ENCODE measurements around the gene CAMTA1. TPM values are rescaled to one million over a fixed set of nuclear protein-coding genes. Genes with fewer than 3 reads are reported as not detected.

The CAMTA1 gene
- total RNA-seq, 1 donor from 2014 or later = 62.9 TPM

GRCh38 chr1:7373876-7374562 lies 588.8 kb downstream of the CAMTA1 start:
- Histone ChIP-seq H3K4me1 (peaks cover 3% of the 10 kb centered on the region), H3K36me3 (no peaks in the 10 kb centered on the region), H3K27ac (no peak overlapping the region), H3K27me3 (no peaks in the 10 kb centered on the region), H3K4me3 (no peak overlapping the region), H3K9me3 (no peaks in the 10 kb centered on the region)
- no peak for DNase-seq (ENCODE audit: extremely low spot score in 2 of 2)
- no peak for TF ChIP-seq POLR2AphosphoS5 (IDR thresholded peaks at IDR 0.05; ENCODE audit: insufficient read depth in 1 of 2, low read depth in 1 of 2)
- no peak for TF ChIP-seq POLR2A (IDR thresholded peaks at IDR 0.05)
- TF ChIP-seq, protein P1, sequence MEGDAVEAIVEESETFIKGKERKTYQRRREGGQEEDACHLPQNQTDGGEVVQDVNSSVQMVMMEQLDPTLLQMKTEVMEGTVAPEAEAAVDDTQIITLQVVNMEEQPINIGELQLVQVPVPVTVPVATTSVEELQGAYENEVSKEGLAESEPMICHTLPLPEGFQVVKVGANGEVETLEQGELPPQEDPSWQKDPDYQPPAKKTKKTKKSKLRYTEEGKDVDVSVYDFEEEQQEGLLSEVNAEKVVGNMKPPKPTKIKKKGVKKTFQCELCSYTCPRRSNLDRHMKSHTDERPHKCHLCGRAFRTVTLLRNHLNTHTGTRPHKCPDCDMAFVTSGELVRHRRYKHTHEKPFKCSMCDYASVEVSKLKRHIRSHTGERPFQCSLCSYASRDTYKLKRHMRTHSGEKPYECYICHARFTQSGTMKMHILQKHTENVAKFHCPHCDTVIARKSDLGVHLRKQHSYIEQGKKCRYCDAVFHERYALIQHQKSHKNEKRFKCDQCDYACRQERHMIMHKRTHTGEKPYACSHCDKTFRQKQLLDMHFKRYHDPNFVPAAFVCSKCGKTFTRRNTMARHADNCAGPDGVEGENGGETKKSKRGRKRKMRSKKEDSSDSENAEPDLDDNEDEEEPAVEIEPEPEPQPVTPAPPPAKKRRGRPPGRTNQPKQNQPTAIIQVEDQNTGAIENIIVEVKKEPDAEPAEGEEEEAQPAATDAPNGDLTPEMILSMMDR (IDR thresholded peaks at IDR 0.05) = no peak
- intact Hi-C loops (cut with DNase I) = no loop called here

DNA sequence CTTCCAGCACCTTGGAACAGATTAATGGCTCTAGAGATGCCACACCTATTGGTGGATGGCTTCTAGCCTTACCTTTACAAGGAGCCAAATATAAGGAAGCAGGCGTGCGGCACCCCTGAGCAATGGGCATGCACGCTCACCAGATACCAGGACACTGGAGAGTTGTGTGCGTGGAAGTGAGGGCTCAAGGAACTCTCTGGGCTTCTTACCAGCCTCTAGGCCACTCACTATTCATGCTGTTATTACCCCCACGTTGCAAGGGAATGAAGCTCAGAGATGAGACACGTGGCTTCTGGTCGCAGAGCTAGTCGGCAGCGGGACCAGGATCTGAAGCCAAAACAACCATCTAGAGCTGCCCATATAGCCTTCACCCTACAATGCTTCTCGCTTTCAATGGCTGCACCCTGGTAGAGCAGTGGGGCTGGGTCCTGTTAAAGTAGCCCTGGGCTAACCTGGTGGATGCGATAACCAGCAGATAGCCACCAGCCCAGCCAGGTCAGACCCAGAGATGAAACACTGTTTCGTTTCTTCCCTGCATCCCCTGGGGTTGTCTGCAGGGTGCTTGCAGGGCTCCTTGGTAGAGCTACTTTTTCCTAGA lies 589.4 kb downstream of the CAMTA1 start:
- no peaks in the 10 kb centered on the region for H3K27me3 ChIP-seq
- no peak overlapping the region for H3K4me3 ChIP-seq
- H3K4me1 ChIP-seq = peaks cover 9% of the 10 kb centered on the region
- intact Hi-C loops (cut with DNase I) = no loop called here
- no peak overlapping the region for H3K27ac ChIP-seq
- TF ChIP-seq POLR2A (IDR thresholded peaks at IDR 0.05) = no peak
- no peak for TF ChIP-seq POLR2AphosphoS5 (IDR thresholded peaks at IDR 0.05; ENCODE audit: insufficient read depth in 1 of 2, low read depth in 1 of 2)
- TF ChIP-seq, protein P1 (IDR thresholded peaks at IDR 0.05) = no peak
- no peaks in the 10 kb centered on the region for H3K36me3 ChIP-seq
- no peaks in the 10 kb centered on the region for H3K9me3 ChIP-seq
- peak in 1 of 2 donors; percentile 74 for DNase-seq (ENCODE audit: extremely low spot score in 2 of 2)

GRCh38 chr1:7375329-7375728 lies 590.1 kb downstream of the CAMTA1 start:
- H3K9me3 ChIP-seq = no peaks in the 10 kb centered on the region
- H3K27me3 ChIP-seq = no peaks in the 10 kb centered on the region
- no peaks in the 10 kb centered on the region for H3K36me3 ChIP-seq
- no peak overlapping the region for H3K27ac ChIP-seq
- DNase-seq (ENCODE audit: extremely low spot score in 2 of 2) = peak; percentile 42 to 87
- intact Hi-C loops (cut with DNase I) = no loop called here
- TF ChIP-seq POLR2AphosphoS5 (IDR thresholded peaks at IDR 0.05; ENCODE audit: insufficient read depth in 1 of 2, low read depth in 1 of 2) (no peak), POLR2A (IDR thresholded peaks at IDR 0.05) (no peak)
- TF ChIP-seq, protein P1 (IDR thresholded peaks at IDR 0.05) = no peak
- peaks cover 9% of the 10 kb centered on the region for H3K4me1 ChIP-seq
- H3K4me3 ChIP-seq = no peak overlapping the region

DNA sequence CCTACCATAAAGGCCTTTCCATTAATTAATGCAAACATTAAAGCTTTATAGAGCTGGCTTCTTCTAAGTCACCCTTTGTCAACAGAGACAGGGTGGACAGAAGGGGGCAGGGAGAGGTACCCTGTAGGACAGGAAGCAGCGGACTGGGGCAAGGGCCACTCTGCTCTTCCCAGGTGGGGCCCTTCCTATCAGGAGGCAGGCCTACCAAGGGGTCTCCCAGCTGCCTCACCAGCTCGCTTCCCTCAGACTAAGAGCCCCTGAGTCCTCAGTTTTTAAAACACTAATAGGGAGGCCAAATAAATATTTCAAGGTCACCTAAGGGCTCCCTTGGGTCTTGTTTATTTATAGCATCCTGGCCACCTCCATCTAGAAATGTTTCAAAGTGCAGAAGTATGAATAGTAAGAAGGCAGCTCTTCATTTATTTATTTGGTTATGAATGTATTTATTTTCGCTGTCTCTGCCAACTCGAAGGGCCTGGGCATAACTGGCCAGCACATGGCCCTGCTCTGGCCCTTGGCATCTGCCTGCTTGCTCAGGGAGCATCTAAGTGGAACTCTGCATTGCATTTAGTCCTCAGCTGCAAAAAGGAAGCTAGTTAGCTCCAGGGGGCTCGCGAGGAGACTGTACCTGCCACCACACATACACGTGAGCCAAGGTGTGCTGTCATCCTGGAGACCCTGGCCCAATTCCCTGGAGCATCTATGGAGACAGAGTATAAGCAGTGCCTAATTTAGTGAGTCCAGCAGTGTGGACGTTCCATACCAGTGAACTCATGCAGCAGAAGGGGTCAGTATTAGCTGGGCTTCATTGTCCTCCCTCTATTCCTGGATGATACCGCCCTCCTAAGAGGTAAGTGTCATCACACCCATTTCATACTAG lies 590.8 kb downstream of the CAMTA1 start:
- H3K4me3 ChIP-seq = no peak overlapping the region
- H3K9me3 ChIP-seq = no peaks in the 10 kb centered on the region
- no peaks in the 10 kb centered on the region for H3K27me3 ChIP-seq
- intact Hi-C loops (cut with DNase I) = no loop called here
- H3K27ac ChIP-seq = no peak overlapping the region
- peaks cover 9% of the 10 kb centered on the region for H3K4me1 ChIP-seq
- no peaks in the 10 kb centered on the region for H3K36me3 ChIP-seq
- DNase-seq (ENCODE audit: extremely low spot score in 2 of 2) = peak; percentile 60 to 77
- TF ChIP-seq POLR2A (IDR thresholded peaks at IDR 0.05) (no peak), POLR2AphosphoS5 (IDR thresholded peaks at IDR 0.05; ENCODE audit: insufficient read depth in 1 of 2, low read depth in 1 of 2) (no peak)
- TF ChIP-seq, protein P1 (IDR thresholded peaks at IDR 0.05) = no peak
